H9 (cell line): ENCODE data around the gene ZBTB17. TPM values are rescaled to one million over a fixed set of nuclear protein-coding genes. Genes with fewer than 3 reads are reported as not detected.

Experiments used
- DNase-seq: peaks from one replicate; pipeline ENCODE4 v3.0.0-alpha.2; 2017
- H2AFZ ChIP-seq: one replicate; pipeline ENCODE4 v1.6.1; 2013; ENCODE audit warnings: mild to moderate bottlenecking, low read length, control low read depth, moderate library complexity
- H2AK5ac ChIP-seq: 2 replicates; pipeline ENCODE4 v1.6.1; 2013; ENCODE audit warnings: low read length, control low read depth, mixed read lengths; ENCODE audit not compliant: insufficient read length
- H2BK120ac ChIP-seq: one replicate; pipeline ENCODE4 v1.6.1; 2013; ENCODE audit warnings: low read depth, mild to moderate bottlenecking, low read length, control low read depth, inconsistent platforms; ENCODE audit not compliant: poor library complexity, severe bottlenecking
- H2BK12ac ChIP-seq: 2 replicates; pipeline ENCODE4 v1.6.1; 2013; ENCODE audit warnings: low read length, control low read depth, mixed read lengths, low read depth; ENCODE audit not compliant: insufficient read length
- H2BK15ac ChIP-seq: 2 replicates; pipeline ENCODE4 v1.6.1; 2013; ENCODE audit warnings: low read depth, low read length, control low read depth
- H2BK20ac ChIP-seq: one replicate; pipeline ENCODE4 v1.6.1; 2013; ENCODE audit warnings: low read depth, mild to moderate bottlenecking, low read length, control low read depth, inconsistent platforms; ENCODE audit not compliant: poor library complexity, severe bottlenecking
- H2BK5ac ChIP-seq: 2 replicates; pipeline ENCODE4 v1.6.1; 2013; ENCODE audit warnings: low read length, control low read depth, mixed read lengths; ENCODE audit not compliant: insufficient read length
- H3K14ac ChIP-seq: 2 replicates; pipeline ENCODE4 v1.6.1; 2013; ENCODE audit warnings: low read length, control low read depth; ENCODE audit not compliant: insufficient read depth
- H3K18ac ChIP-seq: 2 replicates; pipeline ENCODE4 v1.6.1; 2013; ENCODE audit warnings: low read depth, mild to moderate bottlenecking, mixed read lengths, low read length, control low read depth; ENCODE audit not compliant: insufficient read length
- H3K23ac ChIP-seq: 2 replicates; pipeline ENCODE4 v1.6.1; 2013; ENCODE audit warnings: low read length, control low read depth, mixed read lengths, low read depth; ENCODE audit not compliant: insufficient read length
- H3K23me2 ChIP-seq: 2 replicates; pipeline ENCODE4 v1.6.1; 2013; ENCODE audit warnings: low read depth, mild to moderate bottlenecking, mixed read lengths, low read length, control low read depth; ENCODE audit not compliant: insufficient read length, poor library complexity, severe bottlenecking
- H3K27ac ChIP-seq: 2 replicates; pipeline ENCODE4 v1.5.1; 2013; ENCODE audit warnings: low read length, control low read depth, mixed read lengths, low read depth; ENCODE audit not compliant: insufficient read length
- H3K27me3 ChIP-seq: 2 replicates; pipeline ENCODE4 v1.6.1; 2013; ENCODE audit warnings: low read length, control low read depth, inconsistent platforms; ENCODE audit not compliant: insufficient read depth
- H3K4ac ChIP-seq: 2 replicates; pipeline ENCODE4 v1.6.1; 2013; ENCODE audit warnings: low read depth, mild to moderate bottlenecking, control low read depth, inconsistent platforms, low read length, moderate library complexity
- H3K4me1 ChIP-seq: 2 replicates; pipeline ENCODE4 v1.6.1; 2013; ENCODE audit warnings: low read length, control low read depth, inconsistent platforms; ENCODE audit not compliant: insufficient read depth
- H3K4me2 ChIP-seq: 2 replicates; pipeline ENCODE4 v1.6.1; 2013; ENCODE audit warnings: low read length, control low read depth, mixed read lengths; ENCODE audit not compliant: insufficient read length, insufficient read depth
- H3K56ac ChIP-seq: 2 replicates; pipeline ENCODE4 v1.6.1; 2013; ENCODE audit warnings: low read depth, mild to moderate bottlenecking, mixed read lengths, low read length, control low read depth; ENCODE audit not compliant: insufficient read length
- H3K79me1 ChIP-seq: 2 replicates; pipeline ENCODE4 v1.6.1; 2013; ENCODE audit warnings: low read depth, mild to moderate bottlenecking, moderate library complexity, low read length, control low read depth, inconsistent platforms; ENCODE audit not compliant: insufficient read depth, poor library complexity, severe bottlenecking
- H3K79me2 ChIP-seq: 2 replicates; pipeline ENCODE4 v1.6.1; 2013; ENCODE audit warnings: low read length, control low read depth, inconsistent platforms; ENCODE audit not compliant: insufficient read depth
- H3K9ac ChIP-seq: 2 replicates; pipeline ENCODE4 v1.6.1; 2013; ENCODE audit warnings: low read length, control low read depth, mixed read lengths; ENCODE audit not compliant: insufficient read length; ENCODE audit errors: extremely low read depth
- H3K9me3 ChIP-seq: one replicate; pipeline ENCODE4 v1.6.1; 2013; ENCODE audit warnings: low read depth, low read length, inconsistent platforms; ENCODE audit not compliant: control insufficient read depth
- H3T11ph ChIP-seq: one replicate; pipeline ENCODE4 v1.6.1; 2013; ENCODE audit warnings: mild to moderate bottlenecking, low read length, control low read depth, inconsistent platforms
- H4K20me1 ChIP-seq: one replicate; pipeline ENCODE4 v1.6.1; 2013; ENCODE audit not compliant: control insufficient read depth, insufficient read length, insufficient read depth
- H4K5ac ChIP-seq: 2 replicates; pipeline ENCODE4 v1.6.1; 2013; ENCODE audit warnings: low read depth, mild to moderate bottlenecking, mixed read lengths, low read length, control low read depth; ENCODE audit not compliant: insufficient read length
- H4K8ac ChIP-seq: replicated peaks from 2 replicates; pipeline ENCODE4 v1.6.1; 2013; ENCODE audit warnings: low read length, control low read depth, mixed read lengths, low read depth; ENCODE audit not compliant: insufficient read length
- H4K91ac ChIP-seq: 2 replicates; pipeline ENCODE4 v1.6.1; 2013; ENCODE audit warnings: low read depth, mild to moderate bottlenecking, moderate library complexity, mixed read lengths, low read length, control low read depth; ENCODE audit not compliant: insufficient read length
- H3K27ac Mint-ChIP-seq, 3 experiments: 2 replicates in 2 of 3; 3 replicates in 1 of 3; pipeline ENCODE4 v1.8.0; 2020 to 2021; ENCODE audit warnings: mixed read lengths in 3 of 3, mild to moderate bottlenecking in 1 of 3, moderate library complexity in 1 of 3
- H3K27me3 Mint-ChIP-seq: 2 replicates; pipeline ENCODE4 v1.8.0; 2021; ENCODE audit warnings: low read depth, mild to moderate bottlenecking, moderate library complexity, mixed read lengths
- H3K36me3 Mint-ChIP-seq, 3 experiments: 2 replicates in 2 of 3; 3 replicates in 1 of 3; pipeline ENCODE4 v1.8.0; 2020 to 2021; ENCODE audit warnings: low read depth in 3 of 3, mixed read lengths in 3 of 3; ENCODE audit not compliant: insufficient read depth in 1 of 3
- H3K4me1 Mint-ChIP-seq, 2 experiments: 2 replicates each; pipeline ENCODE4 v1.8.0; 2020; ENCODE audit warnings: mixed read lengths in 2 of 2
- H3K4me3 Mint-ChIP-seq, 2 experiments: 2 replicates in 1 of 2; 3 replicates in 1 of 2; pipeline ENCODE4 v1.8.0; 2020 to 2021; ENCODE audit warnings: mild to moderate bottlenecking in 2 of 2, mixed read lengths in 2 of 2, moderate library complexity in 1 of 2
- H3K9me3 Mint-ChIP-seq, 2 experiments: 2 replicates in 1 of 2; 3 replicates in 1 of 2; pipeline ENCODE4 v1.8.0; 2020; ENCODE audit warnings: mild to moderate bottlenecking in 2 of 2, mixed read lengths in 2 of 2, moderate library complexity in 1 of 2
- CTCF ChIP-seq: fragments of 200-600 bp; sonication (generic); conservative IDR thresholded peaks from 3 replicates; pipeline ENCODE4 v1.8.0; 2021; ENCODE audit warnings: antibody characterized with exemption, mild to moderate bottlenecking
- WGBS: extraction: QIAGEN DNeasy Blood & Tissue Kit; methylation state at CpG from one replicate; pipeline ENCODE4 v1.1.7; 2013; ENCODE audit warnings: missing lambda C conversion rate, low lambda C conversion rate, mixed read lengths; ENCODE audit not compliant: insufficient read length; ENCODE audit errors: extremely low coverage; 5-methylcytosine and 5-hydroxymethylcytosine counted together
- total RNA-seq: library from RNA; stranded (reverse); gene quantifications from 2 replicates; pipeline ENCODE4 v1.2.1, GENCODE V29; 2021

The ZBTB17 gene
- total RNA-seq, 1 experiment from 2014 or later: 16.5 TPM

GRCh38 chr1:15966081-15966955 lies 9.6 kb downstream of the ZBTB17 start:
- H3K9me3 Mint-ChIP-seq: peaks cover 4 to 11% of the 10 kb centered on the region in 2 experiments; a peak in 4 of 5 replicates
- no peak overlapping the region for H3K18ac ChIP-seq
- no peaks in the 10 kb centered on the region for H3K4me1 ChIP-seq
- peaks cover 20 to 30% (median 23%) of the 10 kb centered on the region in 3 experiments for H3K36me3 Mint-ChIP-seq
- H3K56ac ChIP-seq: no peak overlapping the region
- H3K9ac ChIP-seq: no peak overlapping the region
- no peak for TF ChIP-seq CTCF
- H3K4me1 Mint-ChIP-seq: peaks cover 5 to 9% of the 10 kb centered on the region in 2 experiments
- no peaks in the 10 kb centered on the region for H3K9me3 ChIP-seq
- H2AK5ac ChIP-seq: no peak overlapping the region
- no peak overlapping the region for H3K23ac ChIP-seq
- no CpG with 5 or more reads among the region's 18 CpGs for WGBS
- peaks cover 16% of the 10 kb centered on the region for H3K27me3 Mint-ChIP-seq
- H3T11ph ChIP-seq: no peak overlapping the region
- no peak overlapping the region for H3K27ac ChIP-seq
- no peak overlapping the region for H3K14ac ChIP-seq
- H3K79me1 ChIP-seq: no peaks in the 10 kb centered on the region
- H4K20me1 ChIP-seq: no peaks in the 10 kb centered on the region
- H3K79me2 ChIP-seq: no peaks in the 10 kb centered on the region
- no peak overlapping the region for H2BK15ac ChIP-seq
- no peak overlapping the region for H3K4ac ChIP-seq
- no peaks in the 10 kb centered on the region for H3K27me3 ChIP-seq
- H2BK20ac ChIP-seq: no peak overlapping the region
- no peak overlapping the region for H4K5ac ChIP-seq
- no peak overlapping the region for H2AFZ ChIP-seq
- no peak overlapping the region for H4K8ac ChIP-seq
- no peak overlapping the region for H4K91ac ChIP-seq
- no peak overlapping the region for H2BK120ac ChIP-seq
- H3K4me3 Mint-ChIP-seq: no peak overlapping the region
- DNase-seq: no peak
- H3K4me2 ChIP-seq: no peak overlapping the region
- no peak overlapping the region for H3K27ac Mint-ChIP-seq
- no peak overlapping the region for H2BK12ac ChIP-seq
- no peak overlapping the region for H2BK5ac ChIP-seq
- no peaks in the 10 kb centered on the region for H3K23me2 ChIP-seq
